T-helper 2 cell treated with Interferon-gamma antibody and Interleukin-4, amounts not matched to agents 100 ng/mL and 5 ng/mL, for 36 hours (primary cell): ENCODE data around the gene KNDC1. TPM values are rescaled to one million over a fixed set of nuclear protein-coding genes. Genes with fewer than 3 reads are reported as not detected.

ENCODE experiments used
- intact Hi-C: fragments of 100-400 bp; cut with micrococcal nuclease; formaldehyde crosslinking; loops from one replicate; pipeline ENCODE4 v1.15.1; 2023
- total RNA-seq: library from RNA; stranded (reverse); gene quantifications from 2 replicates; pipeline ENCODE4 v1.2.3, GENCODE V29; 2022

The KNDC1 gene
- total RNA-seq, 1 donor from 2014 or later: 0.57 TPM

DNA sequence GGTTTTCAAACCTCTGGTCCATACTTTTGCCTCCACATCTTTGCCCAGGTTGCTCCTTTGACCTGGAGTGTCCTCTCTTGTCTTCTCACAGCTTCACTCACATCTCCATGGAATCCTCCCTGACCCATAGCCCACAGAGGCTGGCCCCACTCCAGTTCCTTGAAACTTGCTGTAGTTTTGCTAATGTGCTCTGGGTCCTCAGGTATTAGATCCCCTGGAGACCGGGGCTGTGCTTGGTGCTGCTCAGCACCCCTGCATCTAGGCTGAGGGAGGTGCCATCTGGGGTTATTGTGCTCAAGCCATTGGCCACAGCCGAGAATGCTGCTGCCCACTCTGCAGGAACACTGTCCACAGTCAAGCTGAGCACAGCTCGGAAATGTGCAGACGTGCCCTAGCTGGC lies 16.5 kb downstream of the KNDC1 start:
- intact Hi-C loops: no loop called here

DNA sequence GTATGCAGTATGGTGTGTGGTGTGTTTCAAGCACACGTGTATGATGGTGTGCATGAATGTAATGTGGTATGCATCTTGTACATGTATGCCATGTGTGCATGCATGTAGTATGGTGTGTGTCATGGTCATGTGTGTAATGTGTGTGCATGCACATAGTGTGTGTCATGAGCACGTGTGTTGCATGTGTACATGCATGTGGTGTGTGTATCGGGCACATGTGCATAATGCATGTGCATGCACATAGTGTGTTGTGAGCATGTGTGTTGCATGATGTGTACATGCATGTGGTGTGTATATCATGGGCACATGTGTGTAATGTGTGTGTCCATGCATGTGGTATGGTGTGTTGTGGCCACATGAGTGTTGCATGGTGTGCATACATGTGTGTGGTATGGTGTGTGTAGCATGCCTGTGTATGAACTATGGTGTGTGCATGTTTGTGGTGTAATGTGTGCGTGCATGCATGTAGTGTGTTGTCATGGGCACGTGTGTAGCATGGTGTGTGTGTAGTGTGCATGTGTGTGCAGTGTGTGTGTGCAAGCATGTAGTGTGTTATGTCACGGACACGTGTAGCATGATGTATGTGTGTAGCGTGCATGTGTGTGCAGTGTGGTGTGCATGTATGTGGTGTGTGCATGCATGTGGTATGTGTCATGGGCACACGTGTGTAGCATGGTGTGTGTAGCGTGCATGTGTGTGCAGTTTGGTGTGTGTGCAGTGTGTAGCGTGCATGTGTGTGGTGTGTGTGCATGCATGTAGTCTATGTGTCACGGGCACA lies 17.6 kb downstream of the KNDC1 start:
- intact Hi-C loops: no loop called here

DNA sequence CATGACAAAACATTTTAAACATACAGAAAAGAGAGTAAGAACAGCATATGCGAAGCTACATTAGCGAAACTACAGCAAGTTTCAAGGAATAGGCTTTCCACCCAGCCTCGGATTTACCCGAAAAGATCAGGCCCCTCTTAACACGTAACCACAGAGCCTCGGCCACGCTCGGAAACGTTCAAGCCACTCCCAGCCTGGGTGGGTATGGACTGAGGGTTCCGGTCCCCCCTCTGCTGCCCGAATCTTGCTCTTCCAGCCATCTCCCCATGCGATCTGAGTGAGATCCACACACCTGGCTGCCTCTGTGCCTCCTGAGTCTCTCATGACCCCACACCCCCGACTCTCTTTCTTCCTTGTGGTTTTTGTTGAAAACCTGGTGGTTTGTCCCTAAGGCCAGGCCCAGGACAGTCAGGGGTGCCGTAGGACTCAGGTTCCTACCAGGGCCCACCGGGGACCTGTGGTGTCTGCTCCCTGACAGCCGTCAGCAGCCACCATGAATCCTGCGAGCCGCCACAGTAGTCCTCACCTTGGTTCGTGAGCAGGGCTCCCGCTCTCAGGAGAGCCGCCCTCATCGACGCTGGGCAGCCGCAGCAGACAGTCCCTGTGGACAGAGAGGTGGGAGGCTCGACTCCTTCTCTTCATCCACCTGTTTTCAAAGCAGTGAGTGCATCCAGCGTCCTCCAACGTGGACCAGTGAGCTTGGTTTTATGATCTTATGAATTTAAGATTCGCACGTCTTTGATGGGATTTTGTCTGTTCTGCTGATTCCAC lies 18.5 kb downstream of the KNDC1 start:
- intact Hi-C loops: no loop called here

DNA sequence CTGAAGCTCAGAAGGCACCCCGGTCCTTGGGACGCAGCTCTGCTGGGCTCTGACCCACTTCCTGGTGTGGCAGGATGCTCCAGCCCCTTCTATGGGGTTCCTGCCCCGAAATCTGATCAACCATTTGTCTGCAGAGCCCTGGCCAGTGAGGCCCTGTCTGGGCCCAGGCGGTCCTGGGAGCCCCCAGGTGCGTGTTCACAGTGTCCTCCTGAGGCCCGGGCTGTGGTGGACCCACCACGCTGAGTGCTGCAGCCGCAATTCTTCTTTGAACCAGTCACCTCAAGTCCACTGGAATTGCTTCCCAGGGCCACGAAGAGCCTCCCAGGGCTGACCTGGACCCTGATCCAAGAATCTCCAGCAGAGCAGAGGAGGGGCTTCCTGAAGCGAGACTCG lies 19.1 kb downstream of the KNDC1 start:
- intact Hi-C loops: no loop called here

DNA sequence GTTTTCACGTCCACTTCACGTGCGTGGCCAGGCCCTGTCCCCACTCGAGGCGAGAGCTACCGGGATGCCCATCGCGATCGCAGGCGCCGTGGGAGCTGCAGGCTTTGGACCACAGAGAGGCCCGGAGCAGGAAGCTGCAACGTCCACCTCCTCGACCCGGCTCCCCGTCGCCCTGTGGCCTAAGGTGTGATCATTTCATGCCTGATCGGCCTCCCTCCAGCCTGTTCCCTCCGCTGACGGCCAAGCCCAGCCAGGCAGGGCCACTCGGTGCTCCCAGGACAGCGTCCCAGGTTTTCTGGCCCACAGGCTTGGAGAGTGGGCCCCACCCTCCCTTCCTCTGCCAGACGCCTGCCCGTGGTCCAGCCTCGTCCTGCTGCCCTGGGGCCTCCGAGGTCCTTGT lies 19.6 kb downstream of the KNDC1 start:
- intact Hi-C loops: no loop called here

DNA sequence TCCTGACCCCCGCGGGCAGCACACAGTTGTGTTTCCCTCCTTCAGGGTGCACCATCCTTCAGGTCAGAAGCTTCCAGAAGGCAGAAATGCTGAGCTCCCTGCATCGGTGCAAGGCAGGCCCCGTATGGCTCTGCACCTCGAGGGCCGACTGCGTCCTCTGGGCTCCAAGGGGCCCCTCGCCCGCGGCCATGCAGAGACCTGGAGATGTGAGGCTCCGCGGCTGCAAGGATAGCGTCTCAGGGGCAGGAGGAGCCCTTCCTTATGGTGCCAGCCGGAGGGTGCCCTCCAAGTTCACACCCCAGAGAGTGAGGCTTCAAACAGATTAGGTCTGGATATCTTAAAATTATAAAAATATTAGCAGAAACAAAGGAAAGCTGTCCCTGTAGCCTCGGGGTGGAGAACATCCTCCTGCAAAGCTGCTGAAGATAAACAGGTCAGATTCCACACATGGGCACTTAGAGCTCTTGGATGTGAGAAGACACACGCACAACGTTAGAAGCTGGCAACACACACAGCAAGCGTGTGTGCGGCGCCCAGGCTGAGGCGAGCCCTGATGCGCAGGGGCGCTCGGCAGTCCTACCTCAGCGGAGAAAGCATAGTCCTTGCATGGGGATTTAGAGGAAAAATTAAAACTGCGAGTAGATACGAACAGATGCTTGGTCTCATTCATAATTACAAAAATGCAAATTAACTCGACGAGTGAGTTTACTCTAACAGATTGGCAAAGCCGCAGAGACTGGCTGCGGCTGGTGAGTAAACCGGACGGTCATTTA lies 20.4 kb downstream of the KNDC1 start:
- intact Hi-C loops: no loop called here

DNA sequence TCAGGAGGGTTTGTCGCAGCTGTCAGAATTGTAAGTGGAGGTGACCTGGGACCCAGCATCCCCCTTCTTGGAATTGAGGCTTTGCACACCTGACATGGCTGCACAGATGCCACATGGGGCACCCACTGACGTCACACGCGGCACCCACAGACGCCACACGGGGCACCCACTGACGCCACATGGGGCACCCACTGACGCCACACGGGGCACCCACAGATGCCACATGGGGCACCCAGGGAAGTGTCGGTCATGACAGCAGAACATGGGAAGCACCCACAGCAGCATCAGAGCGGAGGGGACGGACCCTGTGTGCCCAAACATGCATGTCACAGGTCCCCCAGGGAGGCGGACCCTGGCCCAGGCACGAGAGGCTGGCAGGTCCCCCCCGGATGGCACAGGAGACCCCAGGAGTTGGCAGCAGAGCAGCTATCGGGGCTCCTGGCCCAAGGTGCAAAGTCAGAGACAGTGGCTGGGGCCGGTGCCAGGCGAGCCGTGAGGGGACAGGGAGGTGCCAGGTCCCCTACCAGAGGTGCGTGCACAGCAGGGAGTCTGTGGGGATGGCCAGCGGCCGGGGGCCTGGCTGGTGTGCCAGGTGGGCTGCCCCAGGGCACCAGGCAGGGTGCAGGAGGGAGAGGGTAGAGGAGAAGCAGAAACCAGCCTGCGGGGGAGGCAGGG lies 21.1 kb downstream of the KNDC1 start:
- intact Hi-C loops: no loop called here

DNA sequence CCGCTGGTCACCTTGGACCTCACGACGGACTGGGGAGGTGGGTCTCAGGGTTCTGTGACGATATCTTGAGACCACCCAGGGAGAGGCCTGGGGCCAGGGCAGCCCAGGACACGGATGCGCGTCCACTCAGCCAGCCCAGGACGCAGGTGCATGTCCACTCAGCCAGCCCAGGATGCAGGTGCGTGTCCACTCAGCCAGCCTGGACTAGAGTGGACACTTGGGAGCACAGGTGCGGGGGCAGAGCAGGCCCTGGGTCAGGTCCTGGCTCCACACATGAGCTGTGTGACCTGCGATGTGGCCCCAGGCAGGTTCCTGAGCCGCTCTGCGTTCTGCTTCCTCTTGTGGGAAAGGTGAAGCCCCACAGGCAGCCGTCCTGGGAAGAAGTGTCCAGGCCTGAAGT lies 22.2 kb downstream of the KNDC1 start:
- intact Hi-C loops: no loop called here

DNA sequence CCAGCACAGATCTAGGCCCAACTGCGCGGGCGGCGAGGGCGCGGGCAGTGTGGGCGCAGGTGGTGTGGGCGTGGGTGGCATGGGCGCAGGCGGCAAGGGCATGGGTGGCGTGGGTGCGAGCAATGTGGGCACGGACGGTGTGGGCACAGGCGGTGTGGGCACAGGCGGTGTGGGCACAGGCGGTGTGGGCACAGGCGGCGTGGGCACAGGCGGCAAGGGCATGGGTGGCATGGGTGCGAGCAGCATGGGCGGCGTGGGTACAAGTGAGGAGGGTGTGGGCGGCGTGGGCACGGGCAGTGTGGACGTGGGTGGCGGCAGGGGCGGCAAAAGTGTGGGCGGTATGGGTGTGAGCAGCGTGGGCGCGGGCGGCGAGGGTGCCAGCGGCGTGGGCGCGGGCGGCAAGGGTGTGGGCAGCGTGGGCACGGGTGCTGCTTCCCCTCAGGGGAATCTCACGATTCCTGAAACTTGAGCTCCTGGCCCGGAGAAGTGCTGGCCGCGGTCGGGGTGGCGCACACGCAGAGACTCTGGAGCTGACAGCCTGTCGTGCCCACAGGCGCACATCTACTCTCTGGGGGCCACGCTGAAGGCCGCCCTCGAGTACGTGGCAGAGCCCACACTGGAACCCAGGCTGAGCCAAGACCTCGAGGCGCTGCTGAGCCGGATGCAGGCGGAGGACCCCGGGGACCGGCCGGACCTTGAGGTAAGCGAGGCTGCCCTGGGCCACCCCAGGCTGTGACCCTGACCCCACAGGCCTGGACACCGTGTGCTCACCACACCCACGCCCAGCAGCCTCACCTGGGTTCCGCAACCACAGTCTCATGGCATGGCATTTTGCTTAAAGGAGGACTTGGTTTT lies 23.0 kb downstream of the KNDC1 start:
- intact Hi-C loops: no loop called here

DNA sequence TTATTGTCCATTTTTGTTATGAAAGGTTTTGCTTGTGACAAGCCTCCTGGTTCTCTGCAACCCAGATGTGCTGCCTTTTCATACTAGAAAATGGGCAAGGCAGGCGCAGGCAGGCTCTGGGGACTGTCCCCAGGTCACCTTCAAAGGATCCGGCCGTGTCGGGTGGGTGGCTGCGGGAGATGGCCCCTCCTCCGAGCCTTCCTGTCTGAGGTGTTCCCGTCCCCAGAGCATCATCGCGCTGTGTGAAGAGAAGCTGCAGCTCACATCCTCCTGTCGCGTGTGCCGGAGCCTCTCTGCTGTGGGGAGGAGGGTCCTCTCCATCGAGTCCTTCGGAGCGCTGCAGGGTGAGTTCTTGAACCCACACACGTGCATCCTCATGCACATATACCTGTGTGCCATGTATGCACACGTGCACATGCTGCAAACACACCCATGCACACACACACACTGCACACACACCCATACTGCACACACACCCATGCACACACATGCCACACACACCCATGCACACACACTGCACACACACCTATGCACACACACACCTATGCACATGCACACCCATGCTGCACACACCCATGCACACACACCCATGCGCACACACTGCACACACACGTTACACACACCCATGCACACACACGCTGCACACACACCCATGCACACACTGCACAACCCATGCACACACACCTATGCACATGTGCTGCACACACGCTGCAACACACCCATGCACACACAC lies 23.8 kb downstream of the KNDC1 start:
- intact Hi-C loops: no loop called here

DNA sequence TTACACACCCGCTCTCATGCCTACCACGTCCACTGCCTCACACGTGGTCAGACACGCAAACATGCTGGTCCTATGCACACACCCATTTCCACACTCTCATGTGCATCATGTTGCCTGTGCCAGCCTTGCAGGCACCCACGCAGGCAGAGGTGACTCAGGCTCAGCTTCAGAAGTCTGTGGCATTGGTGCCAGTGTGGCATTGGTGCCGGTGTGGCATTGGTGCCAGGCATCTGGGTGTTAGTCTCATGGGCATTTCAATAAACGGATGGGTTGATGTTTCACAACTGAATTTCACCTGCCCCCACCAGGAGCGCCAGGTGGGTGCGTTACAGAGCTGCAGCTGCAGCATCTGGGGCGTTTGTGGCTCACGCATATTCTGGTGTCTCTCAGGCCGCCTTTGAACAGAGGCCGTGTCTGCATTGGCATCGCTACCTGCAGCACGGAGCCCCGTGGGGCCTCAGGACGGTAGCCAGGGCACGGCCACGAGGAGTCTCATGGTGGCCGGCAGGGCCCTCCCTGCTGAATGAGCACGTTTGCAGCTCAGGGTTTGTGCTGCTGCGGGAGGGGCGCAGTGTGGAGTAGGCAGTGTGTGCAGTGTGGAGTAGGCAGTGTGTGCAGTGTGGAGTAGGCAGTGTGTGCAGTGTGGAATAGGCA lies 24.7 kb downstream of the KNDC1 start:
- intact Hi-C loops: no loop called here

DNA sequence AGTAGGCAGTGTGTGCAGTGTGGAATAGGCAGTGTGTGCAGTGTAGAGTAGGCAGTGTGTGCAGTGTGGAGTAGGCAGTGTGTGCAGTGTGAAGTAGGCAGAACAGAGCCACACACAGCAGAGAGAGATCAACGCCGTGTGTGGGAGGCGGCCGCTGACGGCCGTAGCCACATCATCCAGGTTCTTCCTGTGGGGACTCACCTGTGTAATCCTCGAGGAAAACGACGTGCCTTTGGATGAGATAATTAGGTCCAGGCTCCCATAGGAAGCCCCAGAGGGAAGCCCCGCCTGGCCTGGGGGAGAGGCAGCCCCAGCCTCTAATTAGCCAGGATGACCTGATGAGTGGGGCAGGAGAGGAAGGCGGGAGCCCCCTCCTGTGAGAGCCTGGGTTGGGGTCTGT lies 25.4 kb downstream of the KNDC1 start:
- intact Hi-C loops: no loop called here

DNA sequence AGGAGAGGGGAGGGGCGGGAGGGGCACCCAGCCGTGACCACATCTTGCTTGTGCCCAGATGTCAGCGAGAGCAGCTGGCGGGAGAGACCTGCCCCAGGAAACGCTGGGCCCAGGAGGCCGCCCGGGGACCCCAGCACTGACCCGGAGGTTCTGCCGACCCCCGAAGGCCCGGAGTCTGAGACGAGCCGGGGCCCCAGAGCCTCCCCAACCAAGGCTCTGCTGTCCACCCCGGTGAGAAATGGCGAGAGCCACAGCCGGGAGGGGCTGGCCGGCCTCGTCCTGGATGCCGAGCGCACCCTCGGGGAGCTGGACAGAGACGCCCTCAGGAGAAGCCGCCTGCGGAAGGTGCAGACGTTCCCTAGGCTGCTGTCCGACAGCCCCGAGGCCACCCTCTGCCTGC lies 25.9 kb downstream of the KNDC1 start:
- intact Hi-C loops: no loop called here

DNA sequence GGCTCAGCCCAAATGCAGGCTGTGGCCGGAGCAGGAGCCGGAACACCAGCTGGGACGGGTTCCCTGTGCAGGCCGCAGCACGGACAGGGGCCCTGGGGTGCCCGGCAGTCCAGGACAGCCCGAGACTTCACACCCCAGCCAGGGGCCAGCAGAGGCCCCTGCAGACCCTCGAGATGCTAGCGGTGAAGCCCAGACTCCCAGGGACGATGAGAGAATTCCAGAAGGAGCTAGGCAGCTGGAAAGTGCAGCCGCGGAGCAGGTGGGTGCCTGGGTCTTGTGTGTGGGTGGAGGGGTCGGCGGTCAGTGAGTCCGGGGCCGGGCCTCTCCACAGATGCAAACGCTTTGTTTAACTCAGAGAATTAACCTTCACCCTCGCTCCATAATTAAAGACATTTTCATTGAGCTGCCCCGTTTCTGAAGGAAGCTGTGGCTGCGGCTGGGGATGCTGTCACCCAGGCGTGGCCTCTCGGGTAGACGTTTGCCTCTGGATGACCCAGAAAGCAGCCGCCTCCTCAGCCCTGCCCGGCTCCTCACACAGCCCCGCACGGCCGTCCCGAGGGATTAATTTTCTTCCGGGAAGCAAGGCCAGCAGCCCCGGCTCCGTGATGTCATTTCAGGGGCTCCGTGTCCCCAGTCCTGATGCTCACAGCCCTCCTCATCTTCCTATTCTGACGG lies 26.5 kb downstream of the KNDC1 start:
- intact Hi-C loops: no loop called here

DNA sequence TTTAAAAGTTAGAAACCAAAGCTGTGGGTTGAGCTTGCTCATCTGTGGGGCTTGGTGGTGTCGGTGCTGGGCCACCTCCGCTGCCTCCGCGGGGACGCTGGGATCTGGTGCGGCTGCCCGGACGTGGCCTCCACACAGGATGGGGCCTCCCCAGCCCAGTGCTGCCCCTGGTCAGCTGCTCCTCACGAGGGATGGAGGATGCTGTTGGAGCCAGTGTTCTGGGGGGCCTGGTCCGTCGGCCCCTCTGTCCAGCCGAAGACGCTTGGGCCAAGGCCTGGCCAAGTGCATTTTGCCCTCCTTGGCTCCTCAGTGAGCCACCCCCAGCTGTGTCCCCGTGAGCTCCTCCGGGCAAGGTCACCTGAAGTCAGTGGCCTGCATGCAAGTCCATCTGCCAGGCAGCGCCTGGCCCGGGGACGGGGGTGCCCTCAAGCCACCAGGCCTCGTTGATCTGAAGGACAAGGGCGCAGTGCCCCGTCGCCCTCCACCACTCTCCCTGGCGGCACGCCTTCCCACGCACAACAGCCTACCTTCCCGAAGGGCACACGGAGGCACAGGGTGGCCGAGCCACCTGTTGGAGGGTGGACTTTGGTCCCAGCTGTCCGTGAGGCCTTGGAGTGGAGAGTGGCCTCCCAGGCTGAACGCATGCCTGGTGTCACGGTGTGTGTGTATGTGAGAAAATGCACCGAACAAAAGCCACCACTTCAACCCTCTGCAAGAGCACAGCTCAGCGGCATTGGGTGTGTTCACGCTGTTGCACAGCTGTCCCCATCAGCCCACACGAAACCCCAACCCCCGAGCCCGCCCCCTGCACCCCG lies 27.3 kb downstream of the KNDC1 start:
- intact Hi-C loops: no loop called here

DNA sequence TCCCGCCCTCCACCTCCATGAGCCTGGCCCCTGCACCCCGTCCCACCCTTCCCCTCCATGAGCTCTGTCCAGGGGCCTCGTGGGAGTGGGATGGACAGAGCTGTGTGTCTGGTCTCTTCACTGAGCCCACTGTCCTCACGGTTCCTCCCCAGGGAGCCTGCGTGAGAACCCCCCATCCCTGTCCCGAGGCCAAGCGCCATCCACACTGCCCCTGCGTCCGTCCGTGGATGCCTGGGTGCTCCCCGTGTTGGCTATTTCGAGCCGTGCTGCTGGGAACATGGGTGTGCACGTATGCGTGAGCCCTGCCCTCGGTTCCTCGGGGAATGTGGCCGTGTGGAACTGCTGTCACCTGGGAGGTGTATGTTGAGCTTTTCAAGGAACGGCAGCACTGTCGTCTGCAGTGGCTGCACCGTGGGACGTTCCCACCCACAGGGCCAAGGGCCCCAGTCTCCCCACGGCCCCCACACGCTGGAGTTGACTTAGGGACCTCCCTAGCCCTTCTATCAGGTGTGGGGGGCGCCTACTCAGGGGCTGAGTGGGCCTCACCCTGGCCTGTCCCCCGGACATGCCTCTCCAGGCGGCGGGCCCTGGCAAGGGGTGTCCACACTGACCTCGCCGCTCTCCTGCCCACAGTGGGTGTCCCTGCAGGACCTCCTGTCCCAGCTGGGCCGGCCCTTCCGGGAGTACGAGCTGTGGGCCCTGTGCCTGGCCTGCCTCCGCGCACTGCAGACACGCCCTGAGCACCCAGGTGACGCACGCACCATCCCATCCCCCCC lies 28.1 kb downstream of the KNDC1 start:
- intact Hi-C loops: no loop called here

DNA sequence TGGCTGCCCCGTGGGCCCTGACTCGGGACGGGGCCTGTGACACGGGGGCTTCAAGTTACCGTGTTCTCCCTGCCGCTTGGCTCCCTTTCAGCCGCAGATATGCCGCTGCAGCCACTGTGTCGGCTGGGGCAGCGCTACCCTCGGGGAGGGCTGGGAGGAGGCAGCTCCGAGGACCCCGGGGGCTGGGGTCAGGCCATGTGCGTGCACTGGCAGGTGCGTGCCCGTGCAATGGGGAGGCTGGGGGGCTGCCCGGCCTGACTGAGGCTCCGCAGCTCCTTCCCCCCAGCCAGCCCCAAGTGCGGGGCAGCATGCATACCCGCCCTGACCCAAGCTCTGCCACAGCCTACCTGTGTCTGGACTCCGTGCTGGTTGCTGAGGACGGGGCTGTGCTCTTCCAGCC lies 29.2 kb downstream of the KNDC1 start:
- intact Hi-C loops: no loop called here
